HG03354 (cell line): ENCODE measurements around the gene CSNK2B.

Source experiments
- ATAC-seq: cut with Tn5 transposase; IDR thresholded peaks from one replicate; pipeline ENCODE4 v1.9.1; 2021; ENCODE audit warnings: mild to moderate bottlenecking; ENCODE audit not compliant: unreplicated experiment, poor library complexity, severe bottlenecking

The CSNK2B gene

DNA sequence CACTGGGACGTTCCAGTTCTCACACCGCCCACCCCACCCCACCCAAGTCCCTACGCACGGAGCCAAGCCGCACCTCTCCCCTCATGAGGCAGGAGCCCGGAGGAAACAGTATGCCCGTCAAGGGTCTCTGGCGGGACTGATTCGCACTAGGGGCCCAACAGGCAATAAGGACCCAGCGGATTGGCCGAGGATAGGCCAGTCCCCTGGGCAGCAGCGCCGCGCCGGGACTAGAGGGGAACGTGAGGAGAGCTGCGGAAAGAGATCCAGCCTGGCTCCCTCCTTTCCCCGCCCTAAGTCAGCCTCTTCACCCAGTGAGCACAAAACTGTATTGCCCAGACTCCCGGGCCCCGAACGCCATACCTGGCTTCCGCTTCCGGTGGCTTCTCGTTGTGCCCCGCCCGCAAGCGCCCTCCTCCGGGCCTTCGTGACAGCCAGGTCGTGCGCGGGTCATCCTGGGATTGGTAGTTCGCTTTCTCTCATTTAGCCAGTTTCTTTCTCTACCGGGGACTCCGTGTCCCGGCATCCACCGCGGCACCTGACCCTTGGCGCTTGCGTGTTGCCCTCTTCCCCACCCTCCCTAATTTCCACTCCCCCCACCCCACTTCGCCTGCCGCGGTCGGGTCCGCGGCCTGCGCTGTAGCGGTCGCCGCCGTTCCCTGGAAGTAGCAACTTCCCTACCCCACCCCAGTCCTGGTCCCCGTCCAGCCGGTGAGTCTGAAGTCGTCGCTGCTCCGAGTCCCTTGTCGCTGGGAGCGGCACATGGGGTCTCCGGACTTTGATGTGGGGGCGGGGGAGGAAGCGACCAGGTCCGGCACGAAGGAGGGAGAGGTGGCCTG is at the start of gene CSNK2B:
Gene CSNK2B, plus strand, starts transcription at position 580 of the 836 bp plus-strand sequence. CDS start 752 bp downstream, outside the sequence.
- peak; percentile 82 for ATAC-seq

DNA sequence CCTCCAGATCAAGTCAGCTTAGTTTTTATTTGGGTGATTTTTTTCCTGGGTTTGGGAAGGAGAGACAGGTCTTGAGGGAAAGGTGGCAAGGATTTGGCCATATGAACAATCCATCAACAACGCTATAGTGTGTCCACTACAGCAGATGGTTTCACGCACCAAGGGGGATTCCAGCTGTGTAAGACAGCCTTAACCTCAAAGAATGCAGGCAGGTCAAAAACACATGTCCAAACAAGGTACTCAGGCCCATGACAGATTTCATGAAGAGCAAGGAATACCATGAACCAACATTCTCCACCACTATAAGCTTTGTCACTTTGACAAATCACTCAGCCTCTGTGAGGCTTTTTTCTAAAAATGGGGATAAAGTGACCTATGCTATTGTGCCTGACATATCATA is 48.9 kb upstream of the CSNK2B start:
- ATAC-seq, result no peak

DNA sequence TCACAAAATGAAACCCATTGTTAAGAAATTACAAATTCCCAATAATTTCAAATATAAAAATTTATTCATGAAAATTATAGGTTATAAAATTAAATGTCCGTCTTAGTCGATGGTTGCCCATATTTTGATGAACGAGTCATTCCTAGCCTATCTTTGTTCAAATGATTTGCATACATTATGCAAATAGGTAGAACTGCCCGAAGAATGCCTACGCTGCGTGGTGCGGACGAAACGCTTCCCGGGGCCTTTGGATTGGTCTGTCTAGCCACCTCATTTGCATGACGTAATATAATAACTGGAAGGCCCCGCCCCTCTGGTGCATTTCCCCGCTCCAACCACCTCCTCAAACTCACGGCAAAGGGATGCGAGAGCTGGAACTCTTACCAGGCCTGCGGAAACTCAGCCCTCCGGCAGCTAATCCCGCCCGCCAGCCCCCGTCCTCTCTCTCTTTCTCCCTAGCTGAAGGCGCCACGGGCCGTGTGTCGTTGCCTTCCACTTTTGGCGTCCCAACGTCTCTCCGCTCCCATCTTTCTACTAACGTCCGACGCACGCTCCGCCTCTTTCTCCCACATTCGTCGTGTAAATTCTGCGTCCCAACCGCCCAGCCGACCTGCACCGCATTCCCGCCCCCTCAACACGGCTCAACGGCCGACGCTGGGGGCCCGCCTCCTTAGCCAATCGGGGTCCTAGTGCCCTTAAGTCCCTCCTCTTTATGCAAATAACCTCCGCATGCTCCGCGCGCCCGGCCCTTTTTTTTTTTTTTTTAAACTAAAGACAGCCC is 45.9 kb upstream of the CSNK2B start:
- ATAC-seq, result peak; percentile 83

DNA sequence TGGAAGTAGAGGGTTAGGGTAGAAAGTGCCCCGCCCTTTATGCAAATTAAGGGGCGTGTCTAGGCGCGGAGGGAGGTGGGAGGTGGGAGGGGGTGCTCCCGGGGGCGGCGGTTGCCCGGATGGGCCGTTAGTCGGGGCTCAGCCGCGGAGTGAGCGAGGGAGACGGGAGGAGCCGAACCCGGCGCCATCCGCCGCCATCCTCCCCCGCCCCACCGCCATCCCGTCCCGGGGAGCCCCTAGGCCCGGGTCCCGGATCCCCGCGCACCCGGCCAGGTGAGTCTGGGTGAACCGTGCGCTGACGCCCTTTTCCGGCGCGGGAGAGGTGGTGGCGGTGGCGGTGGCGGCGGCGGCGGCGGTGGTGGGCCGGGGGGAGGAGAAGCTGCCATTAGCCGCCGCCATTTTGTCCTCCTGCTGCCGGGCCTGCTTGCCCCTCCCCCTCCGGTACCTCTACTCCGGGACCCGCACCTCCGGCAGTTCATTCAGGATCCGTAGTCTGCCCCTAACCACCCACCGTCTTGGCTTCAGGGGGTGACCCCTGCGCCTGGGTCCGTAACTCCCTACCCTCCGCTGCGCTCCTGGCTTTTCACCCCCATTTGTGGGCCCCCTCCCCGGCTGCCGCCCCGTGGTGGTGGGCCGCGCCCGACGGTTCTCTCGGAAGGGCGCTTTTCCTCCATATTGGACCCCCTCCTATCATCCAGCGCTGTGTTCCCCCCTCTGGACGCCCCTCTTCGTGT is 45.1 kb upstream of the CSNK2B start, which contains the start of gene PRRC2A:
Gene PRRC2A, plus strand, starts transcription at position 130 of the 734 bp plus-strand sequence. CDS start 2,075 bp downstream, outside the sequence.
- peak; percentile 39 for ATAC-seq

DNA sequence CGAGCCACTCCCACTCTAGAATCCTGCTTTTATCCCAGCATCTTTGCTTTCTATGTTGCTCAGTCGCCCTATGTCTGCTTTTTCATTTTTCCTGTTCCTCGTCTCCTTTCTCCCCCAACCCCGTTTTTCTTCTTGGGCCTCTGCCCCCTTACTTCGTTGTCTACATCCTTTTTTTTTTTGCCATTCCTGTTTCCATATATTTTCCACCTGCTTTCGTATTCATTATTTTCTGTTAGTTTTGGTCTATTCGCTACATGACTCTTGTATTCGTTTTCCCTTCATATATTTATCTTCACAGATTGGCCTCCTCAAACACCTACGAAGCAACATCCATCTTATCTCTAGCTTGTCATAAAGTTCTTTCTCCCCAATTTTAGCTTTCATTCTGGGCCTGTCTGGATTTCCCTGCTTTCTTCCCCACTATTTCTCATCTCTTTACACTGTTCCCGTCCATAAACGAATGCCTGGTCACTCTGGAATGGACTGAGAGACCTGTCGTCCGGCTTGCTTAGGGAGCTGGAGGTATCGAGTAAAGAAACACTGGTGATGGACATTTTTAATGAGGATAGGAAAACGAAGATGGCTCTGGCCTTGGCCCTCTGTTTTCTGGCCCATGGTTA is 44.5 kb upstream of the CSNK2B start:
- ATAC-seq, result no peak

DNA sequence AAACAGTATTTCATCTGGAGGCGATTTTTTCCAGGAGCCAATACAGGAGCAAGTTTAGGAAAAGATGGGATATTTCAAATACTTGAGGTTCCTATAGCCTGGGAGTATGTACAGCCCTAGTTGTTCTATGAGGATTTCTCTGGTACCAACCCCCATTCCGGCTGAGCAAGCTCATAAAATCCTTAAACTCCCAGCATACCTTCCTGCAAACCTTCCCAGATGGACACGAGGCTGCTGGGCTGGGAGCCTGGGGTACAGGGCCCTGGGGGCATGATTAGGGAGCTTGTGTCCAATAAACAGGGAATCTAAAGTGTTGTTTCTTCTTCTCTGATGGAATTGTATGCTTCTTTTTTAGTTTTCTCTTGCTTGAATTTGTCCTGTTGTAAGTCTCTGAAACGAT is 43.9 kb upstream of the CSNK2B start:
- ATAC-seq, result no peak

DNA sequence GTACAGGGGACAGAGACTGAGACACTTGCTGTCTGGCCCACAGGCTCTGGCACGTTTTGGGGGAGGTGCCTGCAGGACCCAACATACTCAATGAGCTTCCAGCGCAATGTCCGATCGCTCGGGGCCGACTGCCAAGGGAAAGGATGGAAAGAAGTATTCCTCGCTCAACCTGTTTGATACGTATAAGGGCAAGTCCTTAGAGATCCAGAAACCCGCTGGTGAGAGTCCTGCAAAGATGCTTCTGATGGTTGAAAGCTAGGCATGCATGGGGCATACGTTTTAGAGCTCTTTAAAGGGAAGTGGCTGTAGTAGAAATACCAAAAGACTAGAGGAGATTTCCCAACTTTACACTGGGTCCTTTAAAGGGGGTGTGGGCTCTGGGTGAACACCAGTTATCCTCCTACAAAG is 43.2 kb upstream of the CSNK2B start:
- no peak for ATAC-seq

DNA sequence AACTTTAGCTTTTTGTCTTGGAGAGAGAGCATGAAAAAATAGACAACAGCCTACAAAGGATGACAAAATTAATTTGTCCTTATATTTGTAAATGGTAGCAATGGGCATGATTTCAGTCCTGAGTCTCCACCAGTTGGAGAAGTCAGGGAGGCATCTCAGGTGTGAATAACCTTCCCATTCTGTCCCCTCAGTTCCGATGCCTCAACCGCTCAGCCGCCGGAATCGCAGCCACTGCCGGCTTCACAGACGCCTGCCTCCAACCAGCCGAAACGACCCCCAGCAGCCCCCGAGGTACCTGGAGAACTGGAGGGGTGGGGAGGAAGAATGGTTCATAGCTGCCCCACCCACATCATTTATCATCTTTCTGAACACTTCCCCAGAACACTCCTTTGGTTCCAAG is 41.8 kb upstream of the CSNK2B start:
- no peak for ATAC-seq

DNA sequence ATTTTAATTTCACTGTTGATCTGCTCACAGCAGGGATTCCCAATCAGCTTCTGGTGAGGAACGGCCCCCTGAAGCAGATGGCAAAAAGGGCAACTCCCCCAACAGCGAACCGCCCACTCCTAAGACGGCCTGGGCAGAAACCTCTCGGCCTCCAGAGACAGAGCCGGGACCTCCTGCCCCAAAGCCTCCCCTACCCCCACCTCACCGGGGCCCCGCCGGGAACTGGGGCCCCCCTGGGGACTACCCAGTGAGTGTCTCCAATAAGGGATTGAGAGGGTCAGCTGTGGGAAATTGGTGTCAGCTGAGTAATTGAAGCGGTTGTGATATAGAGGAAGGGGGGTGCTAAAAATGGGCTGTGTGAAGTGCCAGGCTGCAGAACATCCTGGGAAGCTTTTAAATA is 38.9 kb upstream of the CSNK2B start:
- no peak for ATAC-seq

DNA sequence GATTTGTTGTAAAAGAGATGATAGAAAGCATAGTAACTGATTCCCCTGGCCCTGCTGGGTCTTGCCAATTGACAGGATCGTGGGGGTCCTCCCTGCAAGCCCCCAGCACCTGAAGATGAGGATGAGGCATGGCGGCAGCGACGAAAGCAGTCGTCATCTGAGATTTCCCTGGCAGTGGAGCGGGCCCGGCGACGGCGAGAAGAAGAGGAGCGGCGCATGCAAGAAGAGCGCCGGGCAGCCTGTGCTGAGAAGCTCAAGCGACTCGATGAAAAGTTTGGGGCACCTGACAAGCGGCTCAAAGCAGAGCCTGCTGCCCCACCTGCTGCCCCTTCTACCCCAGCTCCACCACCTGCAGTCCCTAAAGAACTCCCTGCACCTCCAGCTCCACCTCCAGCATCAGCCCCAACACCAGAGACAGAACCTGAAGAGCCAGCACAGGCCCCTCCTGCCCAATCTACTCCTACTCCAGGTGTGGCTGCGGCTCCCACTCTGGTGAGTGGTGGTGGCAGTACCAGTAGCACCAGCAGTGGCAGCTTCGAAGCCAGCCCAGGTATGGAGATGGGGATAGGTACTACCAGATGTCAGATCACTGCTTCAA is 38.1 kb upstream of the CSNK2B start:
- ATAC-seq, result no peak

DNA sequence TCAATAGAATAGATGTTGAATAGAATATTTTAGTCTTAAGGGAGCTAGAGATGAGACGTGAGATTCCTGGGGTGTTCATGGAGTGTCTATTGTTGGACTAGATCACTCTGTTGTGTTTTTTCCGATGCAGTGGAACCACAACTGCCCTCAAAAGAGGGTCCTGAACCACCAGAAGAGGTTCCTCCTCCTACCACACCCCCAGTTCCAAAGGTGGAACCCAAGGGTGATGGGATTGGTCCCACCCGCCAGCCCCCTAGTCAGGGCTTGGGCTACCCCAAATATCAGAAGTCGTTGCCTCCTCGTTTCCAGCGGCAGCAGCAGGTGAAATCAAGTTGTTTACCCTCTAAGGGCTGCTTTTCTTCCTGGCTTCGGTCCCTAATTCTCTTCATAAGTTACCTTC is 36.9 kb upstream of the CSNK2B start:
- ATAC-seq, result no peak

DNA sequence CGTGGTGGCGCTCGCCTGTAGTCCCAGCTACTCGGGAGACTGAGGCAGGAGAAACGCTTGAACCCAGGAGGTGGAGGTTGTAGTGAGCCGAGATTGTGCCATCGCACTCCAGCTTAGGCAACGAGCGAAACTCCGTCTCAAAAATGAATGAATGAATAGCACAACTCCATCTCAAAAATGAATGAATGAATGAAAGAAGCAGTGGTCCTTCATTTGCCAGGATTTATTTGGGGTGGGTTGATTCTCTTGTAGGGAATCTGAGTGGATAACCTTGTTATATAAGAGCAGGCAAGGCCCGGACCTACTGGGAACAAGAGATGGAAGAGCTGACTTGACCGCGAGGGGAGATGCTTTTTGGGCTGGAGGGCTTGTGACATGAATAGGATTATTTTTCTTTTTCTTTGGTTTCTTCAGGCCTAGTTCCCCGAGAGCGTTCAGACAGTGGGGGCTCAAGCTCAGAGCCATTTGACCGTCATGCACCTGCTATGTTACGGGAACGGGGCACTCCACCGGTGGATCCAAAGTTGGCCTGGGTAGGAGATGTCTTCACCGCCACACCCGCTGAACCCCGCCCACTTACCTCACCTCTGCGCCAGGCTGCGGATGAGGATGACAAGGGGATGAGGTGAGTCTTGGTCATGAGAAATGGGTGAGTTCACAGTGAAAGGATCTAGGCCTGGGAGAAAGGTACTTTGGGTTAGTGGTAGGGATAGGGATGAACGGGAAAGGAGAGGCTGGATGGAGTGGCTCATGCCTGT is 35.5 kb upstream of the CSNK2B start:
- no peak for ATAC-seq

DNA sequence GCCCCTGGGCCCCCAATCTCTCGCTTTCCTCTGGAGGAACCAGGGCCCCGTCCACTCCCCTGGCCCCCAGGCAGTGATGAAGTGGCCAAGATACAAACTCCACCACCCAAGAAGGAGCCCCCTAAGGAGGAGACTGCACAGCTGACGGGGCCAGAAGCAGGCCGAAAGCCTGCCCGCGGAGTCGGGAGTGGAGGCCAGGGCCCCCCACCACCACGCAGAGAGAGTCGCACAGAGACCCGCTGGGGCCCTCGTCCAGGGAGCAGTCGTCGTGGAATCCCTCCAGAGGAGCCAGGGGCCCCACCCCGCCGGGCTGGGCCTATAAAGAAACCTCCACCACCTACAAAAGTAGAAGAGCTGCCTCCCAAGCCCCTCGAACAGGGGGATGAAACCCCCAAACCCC is 34.7 kb upstream of the CSNK2B start:
- no peak for ATAC-seq

DNA sequence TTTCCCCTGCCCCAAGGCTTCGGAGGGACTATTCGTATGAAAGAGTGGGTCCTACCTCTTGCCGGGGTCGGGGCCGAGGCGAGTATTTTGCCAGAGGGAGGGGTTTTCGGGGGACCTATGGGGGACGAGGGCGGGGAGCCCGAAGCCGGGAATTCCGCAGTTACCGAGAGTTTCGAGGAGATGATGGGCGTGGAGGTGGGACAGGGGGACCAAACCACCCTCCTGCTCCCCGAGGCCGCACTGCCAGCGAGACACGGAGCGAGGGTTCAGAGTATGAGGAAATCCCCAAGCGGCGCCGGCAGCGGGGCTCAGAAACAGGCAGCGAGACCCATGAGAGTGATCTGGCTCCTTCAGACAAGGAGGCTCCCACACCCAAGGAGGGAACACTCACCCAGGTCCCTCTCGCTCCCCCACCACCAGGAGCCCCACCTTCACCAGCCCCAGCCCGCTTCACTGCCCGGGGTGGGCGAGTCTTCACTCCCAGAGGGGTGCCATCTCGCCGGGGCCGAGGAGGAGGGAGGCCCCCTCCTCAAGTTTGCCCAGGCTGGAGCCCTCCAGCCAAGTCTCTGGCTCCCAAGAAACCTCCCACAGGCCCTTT is 34.1 kb upstream of the CSNK2B start:
- no peak for ATAC-seq

DNA sequence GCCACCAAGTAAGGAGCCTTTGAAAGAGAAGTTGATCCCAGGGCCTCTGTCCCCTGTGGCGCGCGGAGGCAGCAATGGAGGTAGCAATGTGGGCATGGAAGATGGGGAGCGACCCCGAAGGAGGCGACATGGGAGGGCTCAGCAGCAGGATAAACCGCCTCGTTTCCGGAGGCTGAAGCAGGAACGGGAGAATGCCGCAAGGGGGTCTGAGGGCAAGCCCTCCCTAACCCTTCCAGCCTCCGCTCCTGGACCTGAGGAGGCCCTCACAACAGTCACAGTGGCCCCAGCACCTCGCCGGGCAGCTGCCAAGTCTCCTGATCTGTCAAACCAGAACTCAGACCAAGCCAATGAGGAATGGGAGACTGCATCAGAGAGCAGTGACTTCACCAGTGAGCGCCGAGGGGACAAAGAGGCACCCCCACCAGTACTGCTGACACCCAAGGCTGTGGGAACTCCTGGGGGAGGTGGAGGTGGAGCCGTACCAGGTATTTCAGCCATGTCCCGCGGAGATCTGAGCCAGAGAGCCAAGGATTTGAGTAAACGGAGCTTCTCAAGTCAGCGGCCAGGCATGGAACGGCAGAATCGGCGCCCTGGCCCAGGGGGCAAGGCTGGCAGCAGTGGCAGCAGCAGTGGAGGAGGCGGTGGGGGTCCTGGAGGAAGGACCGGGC is 33.5 kb upstream of the CSNK2B start:
- no peak for ATAC-seq

DNA sequence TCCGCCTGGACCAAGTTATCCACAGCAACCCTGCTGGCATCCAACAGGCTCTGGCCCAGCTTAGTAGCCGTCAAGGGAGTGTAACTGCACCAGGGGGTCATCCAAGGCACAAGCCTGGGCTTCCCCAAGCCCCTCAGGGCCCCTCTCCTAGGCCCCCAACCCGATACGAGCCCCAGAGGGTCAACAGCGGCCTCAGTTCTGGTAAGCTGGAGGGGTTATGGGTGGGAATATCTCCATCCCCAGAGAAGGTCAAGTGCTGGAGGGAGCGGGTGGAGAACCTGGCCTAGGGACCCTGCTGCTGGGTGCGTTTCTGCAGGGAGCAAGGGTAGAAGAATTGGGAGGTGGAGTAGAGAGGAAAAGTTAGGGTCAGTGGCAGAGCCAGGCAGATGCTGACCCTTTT is 32.4 kb upstream of the CSNK2B start:
- no peak for ATAC-seq

DNA sequence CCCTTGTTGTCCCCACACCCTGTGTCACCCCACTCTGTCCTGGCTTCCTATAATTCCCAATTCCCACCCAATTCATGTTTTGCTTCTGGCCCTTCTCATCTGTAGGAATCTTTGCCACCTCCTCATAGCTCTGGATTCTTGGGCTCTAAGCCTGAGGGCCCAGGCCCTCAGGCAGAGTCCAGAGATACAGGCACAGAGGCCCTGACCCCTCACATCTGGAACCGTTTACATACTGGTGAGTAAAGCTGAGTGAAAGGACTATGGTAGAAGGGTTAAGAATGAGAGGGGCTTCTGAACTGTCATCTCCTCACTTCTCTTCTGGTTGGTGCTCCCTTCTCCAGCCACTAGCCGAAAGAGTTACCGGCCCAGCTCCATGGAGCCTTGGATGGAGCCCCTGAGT is 31.7 kb upstream of the CSNK2B start:
- no peak for ATAC-seq
